KMS-11 (cell line): ENCODE results near the gene PCYOX1L.
"Not testable (repeated sequence)": the region's sequence is repeated elsewhere in the genome, so short reads cannot be mapped to it uniquely, and the experiment has no call there.

Experiments used
- H2AFZ ChIP-seq: fragments of 200-600 bp; sonication (generic); 2 replicates; pipeline ENCODE4 v1.6.1; 2016; ENCODE audit warnings: antibody characterized with exemption, mixed run types, low read depth
- H3K27ac ChIP-seq: fragments of 200-600 bp; sonication (generic); 2 replicates; pipeline ENCODE4 v1.6.1; 2016; ENCODE audit warnings: mild to moderate bottlenecking, mixed run types
- H3K27me3 ChIP-seq: fragments of 200-600 bp; sonication (generic); 2 replicates; pipeline ENCODE4 v1.6.1; 2017; ENCODE audit warnings: mild to moderate bottlenecking, low read depth, mixed run types, moderate library complexity; ENCODE audit not compliant: insufficient read depth
- H3K36me3 ChIP-seq: fragments of 200-600 bp; sonication (generic); 2 replicates; pipeline ENCODE4 v1.6.1; 2017; ENCODE audit warnings: mild to moderate bottlenecking, mixed run types; ENCODE audit not compliant: insufficient read depth
- H3K4me1 ChIP-seq: fragments of 200-600 bp; sonication (generic); 2 replicates; pipeline ENCODE4 v1.6.1; 2016; ENCODE audit warnings: mild to moderate bottlenecking, low read depth, mixed run types; ENCODE audit not compliant: poor library complexity, severe bottlenecking
- H3K4me2 ChIP-seq: fragments of 200-600 bp; sonication (generic); 2 replicates; pipeline ENCODE4 v1.7.0; 2016; ENCODE audit warnings: mild to moderate bottlenecking, mixed run types
- H3K4me3 ChIP-seq: fragments of 200-600 bp; sonication (generic); IDR thresholded peaks from 2 replicates; pipeline ENCODE4 v1.6.1; 2017; ENCODE audit warnings: low read depth, low read length, mixed read lengths; ENCODE audit not compliant: insufficient read depth
- H3K79me2 ChIP-seq: fragments of 200-600 bp; sonication (generic); 2 replicates; pipeline ENCODE4 v1.6.1; 2016; ENCODE audit warnings: low read depth, mixed run types; ENCODE audit not compliant: insufficient read depth
- H3K9ac ChIP-seq: fragments of 200-600 bp; sonication (generic); 2 replicates; pipeline ENCODE4 v1.6.1; 2016; ENCODE audit warnings: mild to moderate bottlenecking, mixed run types
- H4K20me1 ChIP-seq: fragments of 200-600 bp; sonication (generic); 2 replicates; pipeline ENCODE4 v1.6.1; 2016; ENCODE audit warnings: mild to moderate bottlenecking, mixed run types; ENCODE audit not compliant: insufficient read depth
- CTCF ChIP-seq: fragments of 200-600 bp; sonication (generic); conservative IDR thresholded peaks from 2 replicates; pipeline ENCODE4 v1.6.1; 2017; ENCODE audit warnings: low read depth, mild to moderate bottlenecking, antibody characterized with exemption, low read length, moderate library complexity, mixed read lengths

The PCYOX1L gene

DNA sequence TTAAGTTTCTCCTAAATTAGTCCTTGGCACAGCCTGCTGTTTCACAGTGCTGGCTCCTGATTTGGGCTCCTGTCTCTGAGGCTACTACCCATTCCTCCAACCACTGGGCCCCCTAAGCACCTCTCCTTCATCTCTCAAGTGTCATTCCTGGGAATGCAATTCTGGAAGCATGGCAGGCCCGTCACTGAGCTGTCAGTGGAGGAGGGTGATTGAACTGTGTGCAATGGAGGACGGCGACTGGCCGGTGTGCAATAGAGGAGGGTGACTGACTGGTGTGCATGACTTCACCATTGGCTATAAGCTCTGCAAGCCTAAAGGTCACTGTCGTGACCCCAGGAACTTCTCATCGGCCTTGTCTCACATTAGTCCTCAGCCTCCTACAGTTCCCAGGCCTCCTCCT, 33.7 kb downstream of the PCYOX1L start:
- H4K20me1 ChIP-seq: no peaks in the 10 kb centered on the region
- H3K36me3 ChIP-seq: no peaks in the 10 kb centered on the region
- H2AFZ ChIP-seq: no peak overlapping the region
- no peaks in the 10 kb centered on the region for H3K79me2 ChIP-seq
- H3K27ac ChIP-seq: no peak overlapping the region
- no peak overlapping the region for H3K4me3 ChIP-seq
- H3K27me3 ChIP-seq: no peaks in the 10 kb centered on the region
- H3K4me1 ChIP-seq: no peaks in the 10 kb centered on the region
- no peak for TF ChIP-seq CTCF
- H3K4me2 ChIP-seq: no peak overlapping the region
- no peak overlapping the region for H3K9ac ChIP-seq

DNA sequence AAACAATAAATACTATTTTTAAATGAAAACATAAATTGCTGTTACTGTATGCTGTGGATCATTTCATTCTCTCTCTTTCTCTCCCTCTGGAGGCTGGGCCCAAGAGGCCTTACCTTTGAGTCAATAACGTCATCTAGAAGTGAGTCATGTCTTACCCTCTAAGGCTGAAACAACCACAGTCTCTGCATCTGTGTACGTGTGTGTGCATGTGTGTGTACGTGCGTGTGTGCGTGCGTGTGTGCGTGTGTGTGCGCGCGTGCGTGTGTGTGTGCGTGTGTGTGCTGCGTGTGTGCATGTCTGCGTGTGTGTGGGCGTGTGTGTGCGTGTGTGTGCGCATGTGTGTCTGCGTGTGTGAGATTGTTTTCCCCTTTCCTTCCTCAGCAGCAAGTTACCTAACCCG, 34.9 kb downstream of the PCYOX1L start:
- TF ChIP-seq CTCF: no peak
- H3K4me3 ChIP-seq: no peak overlapping the region
- H3K4me1 ChIP-seq: no peaks in the 10 kb centered on the region
- no peak overlapping the region for H3K27ac ChIP-seq
- H4K20me1 ChIP-seq: no peaks in the 10 kb centered on the region
- H2AFZ ChIP-seq: no peak overlapping the region
- no peak overlapping the region for H3K4me2 ChIP-seq
- H3K36me3 ChIP-seq: no peaks in the 10 kb centered on the region
- no peaks in the 10 kb centered on the region for H3K27me3 ChIP-seq
- no peaks in the 10 kb centered on the region for H3K79me2 ChIP-seq
- H3K9ac ChIP-seq: no peak overlapping the region

GRCh38 chr5:149394996-149395395, 37.1 kb downstream of the PCYOX1L start:
- not testable (repeated sequence) for H4K20me1 ChIP-seq, H3K4me2 ChIP-seq, H3K36me3 ChIP-seq, H3K9ac ChIP-seq, H3K27ac ChIP-seq, H3K4me3 ChIP-seq, H3K79me2 ChIP-seq, H2AFZ ChIP-seq, H3K4me1 ChIP-seq, H3K27me3 ChIP-seq

DNA sequence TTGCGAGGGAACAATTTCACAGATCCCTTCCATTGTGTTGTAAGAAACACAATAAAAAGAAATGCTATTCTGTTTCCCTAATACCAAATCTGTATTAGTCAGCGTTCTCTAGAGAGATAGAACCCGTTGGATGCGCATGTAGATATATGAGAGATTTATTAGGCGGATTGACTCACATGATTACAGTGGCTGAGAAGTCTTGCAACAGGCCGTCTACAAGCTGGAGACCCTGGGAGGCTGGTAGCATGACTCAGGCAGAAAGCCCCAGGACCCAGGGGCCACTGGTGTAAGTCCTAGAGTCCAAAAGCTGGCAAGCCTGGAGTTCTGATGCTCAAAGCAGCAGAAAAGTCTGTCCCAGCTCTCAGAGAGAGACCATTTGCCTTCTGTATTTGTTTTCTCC, 39.7 kb downstream of the PCYOX1L start:
- H3K27me3 ChIP-seq: no peaks in the 10 kb centered on the region
- H3K4me2 ChIP-seq: no peak overlapping the region
- H3K36me3 ChIP-seq: no peaks in the 10 kb centered on the region
- no peak overlapping the region for H3K4me3 ChIP-seq
- H3K27ac ChIP-seq: no peak overlapping the region
- TF ChIP-seq CTCF: no peak
- H3K9ac ChIP-seq: no peak overlapping the region
- H3K4me1 ChIP-seq: no peaks in the 10 kb centered on the region
- H3K79me2 ChIP-seq: no peaks in the 10 kb centered on the region
- no peaks in the 10 kb centered on the region for H4K20me1 ChIP-seq
- H2AFZ ChIP-seq: no peak overlapping the region

GRCh38 chr5:149398747-149399266, 41.0 kb downstream of the PCYOX1L start:
- not testable (repeated sequence) for H3K36me3 ChIP-seq, H3K9ac ChIP-seq, H4K20me1 ChIP-seq, H3K4me3 ChIP-seq, H3K4me2 ChIP-seq, H2AFZ ChIP-seq, H3K4me1 ChIP-seq, H3K79me2 ChIP-seq, H3K27me3 ChIP-seq, H3K27ac ChIP-seq
